SK-N-SH (cell line): ENCODE data around the gene OR8B12. TPM values are rescaled to one million over a fixed set of nuclear protein-coding genes. Genes with fewer than 3 reads are reported as not detected.

ENCODE experiments used
- CTCF ChIA-PET: fragments of 300-600, 350-600 bp; formaldehyde crosslinking; extraction: SDS; loops from one replicate; lab custom pipeline; 2021; lab: Yijun Ruan, JAX
- POLR2A ChIA-PET: fragments of 350-600 bp; sonication (Branson Sonifier 250); formaldehyde crosslinking; extraction: SDS; loops from one replicate; lab custom pipeline; 2020; ENCODE audit warnings: antibody characterized with exemption, inconsistent platforms; lab: Yijun Ruan, JAX
- DNase-seq: peaks from one replicate; pipeline ENCODE4 v3.0.0; 2012
- H2AFZ ChIP-seq: fragments of 200-600 bp; sonication (generic); 2 replicates; pipeline ENCODE4 v1.8.1; 2016; ENCODE audit warnings: antibody characterized with exemption, mild to moderate bottlenecking, low read depth
- H3F3A ChIP-seq: fragments of 200-600 bp; sonication (generic); replicated peaks from 2 replicates; pipeline ENCODE3; 2016; ENCODE audit warnings: antibody characterized with exemption, mild to moderate bottlenecking; ENCODE audit not compliant: insufficient read depth
- H3K27ac ChIP-seq, 2 experiments: fragments of 200-500 bp in 1 of 2; fragments of 200-600 bp in 1 of 2; sonication (Bioruptor generic) in 1 of 2; sonication (generic), shearing (Covaris generic) in 1 of 2; 2 replicates each; pipeline versions ENCODE4 v1.5.1 to v1.6.1; 2014 to 2016; ENCODE audit warnings: low read depth in 2 of 2, inconsistent platforms in 1 of 2, low read length in 1 of 2, mild to moderate bottlenecking in 1 of 2, mixed read lengths in 1 of 2
- H3K27me3 ChIP-seq: fragments of 200-600 bp; sonication (generic), shearing (Covaris generic); 2 replicates; pipeline ENCODE4 v1.6.1; 2016; ENCODE audit warnings: mixed run types; ENCODE audit not compliant: insufficient read depth
- H3K36me3 ChIP-seq, 2 experiments: fragments of 200-500 bp in 1 of 2; fragments of 200-600 bp in 1 of 2; sonication (Bioruptor generic) in 1 of 2; sonication (generic) in 1 of 2; replicated peaks in 1 of 2; 2 replicates each; pipeline versions ENCODE3 to v1.5.1; 2014 to 2016; ENCODE audit warnings: low read length in 1 of 2, mild to moderate bottlenecking in 1 of 2; ENCODE audit not compliant: insufficient read depth in 2 of 2, control insufficient read depth in 1 of 2
- H3K4me1 ChIP-seq, 2 experiments: fragments of 200-500 bp in 1 of 2; fragments of 200-600 bp in 1 of 2; sonication (Bioruptor generic) in 1 of 2; sonication (generic), shearing (Covaris generic) in 1 of 2; 2 replicates each; pipeline versions ENCODE4 v1.5.1 to v1.6.1; 2014 to 2016; ENCODE audit warnings: low read depth in 1 of 2, low read length in 1 of 2, mixed run types in 1 of 2; ENCODE audit not compliant: insufficient read depth in 2 of 2, control insufficient read depth in 1 of 2
- H3K4me2 ChIP-seq: fragments of 200-600 bp; sonication (generic), shearing (Covaris generic); 2 replicates; pipeline ENCODE4 v1.6.1; 2017; ENCODE audit warnings: mixed run types
- H3K4me3 ChIP-seq, 2 experiments: fragments of 200-500 bp in 1 of 2; fragments of 200-600 bp in 1 of 2; sonication (Bioruptor generic) in 1 of 2; sonication (generic), shearing (Covaris generic) in 1 of 2; 2 replicates each; pipeline versions ENCODE4 v1.5.1 to v1.8.1; 2014 to 2016; ENCODE audit warnings: low read depth in 2 of 2, inconsistent platforms in 1 of 2, low read length in 1 of 2, mild to moderate bottlenecking in 1 of 2, mixed read lengths in 1 of 2, moderate library complexity in 1 of 2
- H3K79me2 ChIP-seq: fragments of 200-600 bp; sonication (generic); 2 replicates; pipeline ENCODE4 v1.8.1; 2017; ENCODE audit warnings: mild to moderate bottlenecking; ENCODE audit not compliant: insufficient read depth
- H3K9ac ChIP-seq: fragments of 200-600 bp; sonication (generic); 2 replicates; pipeline ENCODE4 v1.6.1; 2017; ENCODE audit warnings: mixed run types
- H3K9me2 ChIP-seq: fragments of 200-600 bp; sonication (generic); 2 replicates; pipeline ENCODE4 v1.6.1; 2017; ENCODE audit warnings: mixed run types
- H3K9me3 ChIP-seq: fragments of 200-600 bp; sonication (generic); 2 replicates; pipeline ENCODE4 v1.6.1; 2017; ENCODE audit warnings: mixed run types, mild to moderate bottlenecking, moderate library complexity
- H4K20me1 ChIP-seq: fragments of 200-600 bp; sonication (generic); 2 replicates; pipeline ENCODE4 v1.6.1; 2017; ENCODE audit warnings: mild to moderate bottlenecking, mixed run types; ENCODE audit not compliant: insufficient read depth
- EP300 ChIP-seq, 2 experiments: IDR thresholded peaks; 2 replicates each; pipeline versions ENCODE4 v1.4.0 to v1.6.1; 2012; ENCODE audit warnings: borderline replicate concordance in 1 of 2, low read depth in 1 of 2, low read length in 1 of 2
- EZH2phosphoT487 ChIP-seq: fragments of 200-600 bp; sonication (generic); IDR thresholded peaks from 2 replicates; pipeline ENCODE4 v1.6.1; 2017; ENCODE audit warnings: low read depth, mixed run types, mild to moderate bottlenecking, antibody characterized with exemption, moderate library complexity, borderline replicate concordance
- FOXJ3 ChIP-seq: sonication (generic); formaldehyde crosslinking; IDR thresholded peaks from 2 replicates; pipeline ENCODE4 v1.5.1; 2020; ENCODE audit warnings: mild to moderate bottlenecking, missing genetic modification reagents
- GABPA ChIP-seq: IDR thresholded peaks from 2 replicates; pipeline ENCODE4 v1.4.0; 2012; ENCODE audit warnings: low read depth, mild to moderate bottlenecking
- GATA2 ChIP-seq: sonication (generic); formaldehyde crosslinking; IDR thresholded peaks from 2 replicates; pipeline ENCODE4 v1.5.0; 2020; ENCODE audit warnings: mild to moderate bottlenecking, missing genetic modification reagents
- MEF2A ChIP-seq: IDR thresholded peaks from 2 replicates; pipeline ENCODE4 v1.4.0; 2012; ENCODE audit warnings: low read depth, borderline replicate concordance
- MXI1 ChIP-seq: IDR thresholded peaks from 2 replicates; pipeline ENCODE4 v1.6.1; 2012; ENCODE audit warnings: mild to moderate bottlenecking, low read depth, low read length, improper control_type of control experiment
- NRF1 ChIP-seq: IDR thresholded peaks from 2 replicates; pipeline ENCODE4 v1.6.1; 2012; ENCODE audit warnings: low read depth, mild to moderate bottlenecking, low read length
- PBX3 ChIP-seq: IDR thresholded peaks from 2 replicates; pipeline ENCODE4; 2012
- POLR2AphosphoS5 ChIP-seq: IDR thresholded peaks from 2 replicates; pipeline ENCODE4 v1.6.1; 2012; ENCODE audit warnings: low read depth, low read length
- RAD21 ChIP-seq: IDR thresholded peaks from 2 replicates; pipeline ENCODE4 v1.6.1; 2012; ENCODE audit warnings: mild to moderate bottlenecking, low read length
- RCOR1 ChIP-seq: fragments of 150-350 bp; IDR thresholded peaks from 2 replicates; pipeline ENCODE4 v1.6.1; 2017; ENCODE audit warnings: antibody characterized with exemption, low read length
- REST ChIP-seq: IDR thresholded peaks from 2 replicates; pipeline ENCODE4 v1.6.1; 2012; ENCODE audit warnings: mild to moderate bottlenecking, low read depth, low read length, moderate library complexity
- RXRA ChIP-seq: IDR thresholded peaks from 2 replicates; pipeline ENCODE4 v1.4.0; 2012; ENCODE audit warnings: low read depth, mild to moderate bottlenecking, borderline replicate concordance
- SIN3A ChIP-seq: IDR thresholded peaks from 2 replicates; pipeline ENCODE4 v1.6.1; 2012; ENCODE audit warnings: low read depth, mild to moderate bottlenecking, low read length, moderate library complexity, borderline replicate concordance
- TAF1 ChIP-seq: IDR thresholded peaks from 2 replicates; pipeline ENCODE4 v1.6.1; 2012; ENCODE audit warnings: low read depth, mild to moderate bottlenecking, low read length, moderate library complexity, borderline replicate concordance
- TCF12 ChIP-seq: IDR thresholded peaks from 2 replicates; pipeline ENCODE4 v1.4.0; 2012
- TEAD4 ChIP-seq: IDR thresholded peaks from 2 replicates; pipeline ENCODE4 v1.4.0; 2012; ENCODE audit warnings: mild to moderate bottlenecking, borderline replicate concordance; ENCODE audit not compliant: insufficient read depth
- USF2 ChIP-seq: fragments of 150-350 bp; IDR thresholded peaks from 2 replicates; pipeline ENCODE4 v1.6.1; 2017; ENCODE audit warnings: antibody characterized with exemption, low read length, low read depth, borderline replicate concordance
- YY1 ChIP-seq: IDR thresholded peaks from 2 replicates; pipeline ENCODE4 v1.4.0; 2012; ENCODE audit warnings: low read depth, mild to moderate bottlenecking
- WGBS: methylation state at CpG from one replicate; pipeline ENCODE4 v1.1.6; 2017; ENCODE audit warnings: low lambda C conversion rate; 5-methylcytosine and 5-hydroxymethylcytosine counted together
- polyA plus RNA-seq, 3 experiments: library from polyadenylated mRNA; depleted of rRNA; stranded (reverse); fragments of >200 nt; gene quantifications; 2 replicates each; pipeline ENCODE4 v1.2.3, GENCODE V29; 2012

Gene OR8B12
- polyA plus RNA-seq, 1 of the 3 experiments (the other 2 are of a cell fraction) = not detected

- Histone ChIP-seq H3F3A (no peaks in the 10 kb centered on the region), H3K27ac (no peak overlapping the region), H3K9ac (no peak overlapping the region), H3K79me2 (no peaks in the 10 kb centered on the region), H3K36me3 (no peaks in the 10 kb centered on the region), H3K4me1 (no peaks in the 10 kb centered on the region), H3K9me2 (no peaks in the 10 kb centered on the region), H3K4me3 (no peak overlapping the region), H2AFZ (no peak overlapping the region), H4K20me1 (no peaks in the 10 kb centered on the region), H3K4me2 (no peak overlapping the region), H3K9me3 (no peaks in the 10 kb centered on the region), H3K27me3 (no peaks in the 10 kb centered on the region)
- ChIA-PET POLR2A (no interaction called here), CTCF (interaction anchor here (0.6 kb wide), 1 partner anchor 214 kb away, joined by 3 read pairs; no protein-coding TSS in a partner anchor)
- TF ChIP-seq EP300 (IDR thresholded peaks at IDR 0.05; ENCODE audit: borderline replicate concordance in 1 of 2, low read depth in 1 of 2, low read length in 1 of 2) = no peak
- TF ChIP-seq FOXJ3 (CRISPR knock-in tag) = no peak
- no peak for TF ChIP-seq RXRA
- TF ChIP-seq EZH2phosphoT487 = no peak
- no peak for TF ChIP-seq YY1
- TF ChIP-seq POLR2AphosphoS5 = no peak
- no peak for TF ChIP-seq NRF1
- no peak for TF ChIP-seq PBX3
- no peak for TF ChIP-seq USF2
- TF ChIP-seq RCOR1 = no peak
- no peak for TF ChIP-seq SIN3A
- no peak for TF ChIP-seq RAD21
- TF ChIP-seq MXI1 = no peak
- TF ChIP-seq REST = no peak
- no peak for TF ChIP-seq MEF2A
- TF ChIP-seq TEAD4 = no peak
- no peak for TF ChIP-seq TAF1
- no peak for TF ChIP-seq GATA2 (CRISPR knock-in tag)
- no peak for TF ChIP-seq TCF12
- no peak for TF ChIP-seq GABPA
- DNase-seq = no peak
- WGBS = 13% methylated on average over 4 of the region's 4 CpGs
These were observed 8.5 kb upstream of the OR8B12 start for GRCh38 chr11:124551987-124552386.
